ENCODE measurements around the gene OS9. TPM values are rescaled to one million over a fixed set of nuclear protein-coding genes. Genes with fewer than 3 reads are reported as not detected.

The OS9 gene
- total and polyA plus RNA-seq, 9 of the 15 experiments (the other 6 are each of a cell fraction or from before 2014, with no cell fraction given) = 4.6 to 105 (median 89.5) TPM

DNA sequence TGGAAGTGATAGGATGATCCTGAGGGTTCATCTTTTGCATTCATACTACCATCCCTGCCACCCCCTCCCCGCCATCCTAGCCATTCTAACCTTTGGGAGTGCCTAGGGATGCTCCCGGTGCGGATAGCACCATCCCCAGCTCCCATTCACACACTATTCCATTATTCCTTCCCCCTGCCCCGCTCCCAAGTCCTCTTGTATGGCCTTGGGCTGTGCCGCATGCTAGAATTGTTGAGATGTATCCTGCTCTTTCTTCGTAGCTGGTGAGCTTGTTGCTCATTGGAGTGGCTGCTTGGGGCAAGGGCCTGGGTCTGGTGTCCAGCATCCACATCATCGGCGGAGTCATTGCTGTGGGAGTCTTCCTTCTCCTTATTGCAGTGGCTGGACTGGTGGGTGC, 51.6 kb downstream of the OS9 start (continued):
- TF ChIP-seq, protein P1, sequence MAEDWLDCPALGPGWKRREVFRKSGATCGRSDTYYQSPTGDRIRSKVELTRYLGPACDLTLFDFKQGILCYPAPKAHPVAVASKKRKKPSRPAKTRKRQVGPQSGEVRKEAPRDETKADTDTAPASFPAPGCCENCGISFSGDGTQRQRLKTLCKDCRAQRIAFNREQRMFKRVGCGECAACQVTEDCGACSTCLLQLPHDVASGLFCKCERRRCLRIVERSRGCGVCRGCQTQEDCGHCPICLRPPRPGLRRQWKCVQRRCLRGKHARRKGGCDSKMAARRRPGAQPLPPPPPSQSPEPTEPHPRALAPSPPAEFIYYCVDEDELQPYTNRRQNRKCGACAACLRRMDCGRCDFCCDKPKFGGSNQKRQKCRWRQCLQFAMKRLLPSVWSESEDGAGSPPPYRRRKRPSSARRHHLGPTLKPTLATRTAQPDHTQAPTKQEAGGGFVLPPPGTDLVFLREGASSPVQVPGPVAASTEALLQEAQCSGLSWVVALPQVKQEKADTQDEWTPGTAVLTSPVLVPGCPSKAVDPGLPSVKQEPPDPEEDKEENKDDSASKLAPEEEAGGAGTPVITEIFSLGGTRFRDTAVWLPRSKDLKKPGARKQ (CRISPR knock-in tag; IDR thresholded peaks at IDR 0.05) = no peak
- TF ChIP-seq ESRRB (CRISPR knock-in tag; IDR thresholded peaks at IDR 0.05; ENCODE audit: borderline replicate concordance) (no peak), PTRF (tag; IDR thresholded peaks at IDR 0.05) (no peak), SMARCC2 (IDR thresholded peaks at IDR 0.05; ENCODE audit: low read depth) (no peak), ZBTB1 (CRISPR knock-in tag; IDR thresholded peaks at IDR 0.05; ENCODE audit: borderline replicate concordance, low read depth) (no peak), ZNF263 (CRISPR knock-in tag; IDR thresholded peaks at IDR 0.05; ENCODE audit: borderline replicate concordance) (no peak), ZNF589 (CRISPR knock-in tag; IDR thresholded peaks at IDR 0.05; ENCODE audit: low read depth) (no peak), HLTF (IDR thresholded peaks at IDR 0.05) (no peak), FOXK1 (CRISPR knock-in tag; IDR thresholded peaks at IDR 0.05; ENCODE audit: borderline replicate concordance) (0 out of 2 replicates have a peak, but pooled peaks have one; percentile 24), FOXA1 (IDR thresholded peaks at IDR 0.05; ENCODE audit: borderline replicate concordance) (no peak), KAT2B (IDR thresholded peaks at IDR 0.05; ENCODE audit: low read depth, low read length) (no peak), TRIM28 (IDR thresholded peaks at IDR 0.05) (no peak), HDAC3 (IDR thresholded peaks at IDR 0.05; ENCODE audit: borderline replicate concordance, partially characterized antibody) (no peak), BRF1 (IDR thresholded peaks at IDR 0.05; ENCODE audit: borderline replicate concordance, extremely low read depth, insufficient read length) (no peak)
- TF ChIP-seq, protein P2, sequence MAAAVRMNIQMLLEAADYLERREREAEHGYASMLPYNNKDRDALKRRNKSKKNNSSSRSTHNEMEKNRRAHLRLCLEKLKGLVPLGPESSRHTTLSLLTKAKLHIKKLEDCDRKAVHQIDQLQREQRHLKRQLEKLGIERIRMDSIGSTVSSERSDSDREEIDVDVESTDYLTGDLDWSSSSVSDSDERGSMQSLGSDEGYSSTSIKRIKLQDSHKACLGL (CRISPR knock-in tag; IDR thresholded peaks at IDR 0.05; ENCODE audit: borderline replicate concordance, poor library complexity, severe bottlenecking) = no peak
- TF ChIP-seq, protein P3, sequence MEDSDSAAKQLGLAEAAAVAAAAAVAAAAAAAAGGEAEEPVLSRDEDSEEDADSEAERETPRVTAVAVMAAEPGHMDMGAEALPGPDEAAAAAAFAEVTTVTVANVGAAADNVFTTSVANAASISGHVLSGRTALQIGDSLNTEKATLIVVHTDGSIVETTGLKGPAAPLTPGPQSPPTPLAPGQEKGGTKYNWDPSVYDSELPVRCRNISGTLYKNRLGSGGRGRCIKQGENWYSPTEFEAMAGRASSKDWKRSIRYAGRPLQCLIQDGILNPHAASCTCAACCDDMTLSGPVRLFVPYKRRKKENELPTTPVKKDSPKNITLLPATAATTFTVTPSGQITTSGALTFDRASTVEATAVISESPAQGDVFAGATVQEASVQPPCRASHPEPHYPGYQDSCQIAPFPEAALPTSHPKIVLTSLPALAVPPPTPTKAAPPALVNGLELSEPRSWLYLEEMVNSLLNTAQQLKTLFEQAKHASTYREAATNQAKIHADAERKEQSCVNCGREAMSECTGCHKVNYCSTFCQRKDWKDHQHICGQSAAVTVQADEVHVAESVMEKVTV (CRISPR knock-in tag; IDR thresholded peaks at IDR 0.05) = no peak
- TF ChIP-seq, protein P4, sequence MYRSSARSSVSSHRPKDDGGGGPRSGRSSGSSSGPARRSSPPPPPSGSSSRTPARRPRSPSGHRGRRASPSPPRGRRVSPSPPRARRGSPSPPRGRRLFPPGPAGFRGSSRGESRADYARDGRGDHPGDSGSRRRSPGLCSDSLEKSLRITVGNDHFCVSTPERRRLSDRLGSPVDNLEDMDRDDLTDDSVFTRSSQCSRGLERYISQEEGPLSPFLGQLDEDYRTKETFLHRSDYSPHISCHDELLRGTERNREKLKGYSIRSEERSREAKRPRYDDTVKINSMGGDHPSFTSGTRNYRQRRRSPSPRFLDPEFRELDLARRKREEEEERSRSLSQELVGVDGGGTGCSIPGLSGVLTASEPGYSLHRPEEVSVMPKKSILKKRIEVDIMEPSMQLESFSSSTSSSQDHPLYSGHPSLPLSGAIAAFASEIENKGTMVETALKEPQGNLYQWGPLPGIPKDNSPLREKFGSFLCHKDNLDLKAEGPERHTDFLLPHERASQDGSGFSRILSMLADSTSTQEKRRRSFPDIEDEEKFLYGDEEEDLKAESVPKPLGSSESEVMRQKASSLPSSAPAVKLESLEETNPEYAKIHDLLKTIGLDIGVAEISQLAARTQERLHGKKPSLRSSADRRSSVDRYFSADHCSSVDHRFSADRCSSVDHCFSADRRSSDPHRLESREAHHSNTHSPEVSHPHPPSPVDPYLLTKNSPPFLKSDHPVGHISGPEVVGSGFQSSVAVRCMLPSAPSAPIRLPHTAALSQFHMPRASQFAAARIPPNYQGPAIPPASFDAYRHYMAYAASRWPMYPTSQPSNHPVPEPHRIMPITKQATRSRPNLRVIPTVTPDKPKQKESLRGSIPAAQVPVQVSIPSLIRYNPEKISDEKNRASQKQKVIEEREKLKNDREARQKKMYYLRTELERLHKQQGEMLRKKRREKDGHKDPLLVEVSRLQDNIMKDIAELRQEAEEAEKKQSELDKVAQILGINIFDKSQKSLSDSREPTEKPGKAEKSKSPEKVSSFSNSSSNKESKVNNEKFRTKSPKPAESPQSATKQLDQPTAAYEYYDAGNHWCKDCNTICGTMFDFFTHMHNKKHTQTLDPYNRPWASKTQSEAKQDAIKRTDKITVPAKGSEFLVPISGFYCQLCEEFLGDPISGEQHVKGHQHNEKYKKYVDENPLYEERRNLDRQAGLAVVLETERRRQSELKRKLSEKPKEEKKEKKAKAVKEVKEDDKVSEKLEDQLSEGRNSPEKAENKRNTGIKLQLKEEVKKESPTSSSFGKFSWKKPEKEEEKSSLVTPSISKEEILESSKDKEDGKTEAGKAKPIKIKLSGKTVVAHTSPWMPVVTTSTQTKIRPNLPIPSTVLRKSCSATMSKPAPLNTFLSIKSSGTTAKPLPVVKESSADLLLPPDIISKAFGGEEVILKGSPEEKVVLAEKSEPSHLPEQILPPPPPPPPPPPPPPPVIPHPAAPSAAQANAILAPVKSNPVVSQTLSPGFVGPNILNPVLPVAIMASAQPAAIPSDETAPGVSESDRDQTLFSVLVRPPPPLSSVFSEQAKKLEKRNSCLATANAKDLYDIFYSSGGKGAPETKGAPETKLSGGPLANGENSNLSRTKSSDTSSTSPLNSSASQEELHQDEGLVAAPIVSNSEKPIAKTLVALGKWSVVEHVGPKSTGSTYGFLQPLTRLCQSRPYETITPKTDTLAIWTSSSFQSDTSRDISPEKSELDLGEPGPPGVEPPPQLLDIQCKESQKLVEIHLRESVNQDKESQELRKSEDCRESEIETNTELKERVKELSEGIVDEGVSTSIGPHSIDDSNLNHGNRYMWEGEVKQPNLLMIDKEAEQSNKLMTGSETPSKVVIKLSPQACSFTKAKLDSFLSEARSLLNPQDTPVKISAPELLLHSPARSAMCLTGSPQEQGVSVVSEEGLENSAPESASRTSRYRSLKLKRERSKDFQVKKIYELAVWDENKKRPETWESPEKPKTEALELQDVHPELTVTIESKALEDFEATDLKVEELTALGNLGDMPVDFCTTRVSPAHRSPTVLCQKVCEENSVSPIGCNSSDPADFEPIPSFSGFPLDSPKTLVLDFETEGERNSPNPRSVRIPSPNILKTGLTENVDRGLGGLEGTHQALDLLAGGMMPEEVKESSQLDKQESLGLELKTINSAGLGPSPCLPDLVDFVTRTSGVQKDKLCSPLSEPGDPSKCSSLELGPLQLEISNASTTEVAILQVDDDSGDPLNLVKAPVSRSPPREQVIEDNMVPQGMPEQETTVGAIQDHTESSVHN (IDR thresholded peaks at IDR 0.05; ENCODE audit: borderline replicate concordance in 1 of 2, low read depth in 1 of 2) = no peak
